Mesendoderm (in vitro differentiated cells): ENCODE data around the gene CYP2D6.
"Not testable (repeated sequence)": the region's sequence is repeated elsewhere in the genome, so short reads cannot be mapped to it uniquely, and the experiment has no call there.

Experiments used
- DNase-seq: peaks from one replicate; pipeline ENCODE4 v3.0.0; 2013
- H2AK5ac ChIP-seq: 2 replicates; pipeline ENCODE4 v1.6.1; 2013; ENCODE audit warnings: low read length, inconsistent platforms
- H2BK120ac ChIP-seq: 2 replicates; pipeline ENCODE4 v1.6.1; 2013; ENCODE audit warnings: low read depth, mild to moderate bottlenecking, low read length, moderate library complexity, mixed read lengths
- H2BK15ac ChIP-seq: replicated peaks from 2 replicates; pipeline ENCODE4 v1.6.1; 2013; ENCODE audit warnings: low read depth, mild to moderate bottlenecking, moderate library complexity
- H2BK5ac ChIP-seq: 2 replicates; pipeline ENCODE4 v1.6.1; 2013; ENCODE audit warnings: low read length, inconsistent platforms
- H3K18ac ChIP-seq: 2 replicates; pipeline ENCODE4 v1.6.1; 2013; ENCODE audit warnings: mild to moderate bottlenecking, low read length, mixed read lengths
- H3K23ac ChIP-seq: one replicate; pipeline ENCODE4 v1.6.1; 2013; ENCODE audit warnings: low read length
- H3K27ac ChIP-seq: 2 replicates; pipeline ENCODE4 v1.5.1; 2013; ENCODE audit warnings: low read depth, mild to moderate bottlenecking, inconsistent platforms, low read length, moderate library complexity
- H3K27me3 ChIP-seq: 2 replicates; pipeline ENCODE4 v1.6.1; 2013; ENCODE audit warnings: low read length, control low read depth, mild to moderate bottlenecking, inconsistent platforms; ENCODE audit not compliant: insufficient read depth, poor library complexity
- H3K36me3 ChIP-seq: 2 replicates; pipeline ENCODE4 v1.6.1; 2013; ENCODE audit warnings: low read length, inconsistent platforms; ENCODE audit not compliant: control insufficient read depth, insufficient read depth
- H3K4ac ChIP-seq: one replicate; pipeline ENCODE4 v1.6.1; 2013; ENCODE audit warnings: low read depth, mild to moderate bottlenecking, low read length, moderate library complexity
- H3K4me1 ChIP-seq: 2 replicates; pipeline ENCODE4 v1.6.1; 2013; ENCODE audit warnings: low read depth, low read length, inconsistent platforms; ENCODE audit not compliant: control insufficient read depth
- H3K4me2 ChIP-seq: 2 replicates; pipeline ENCODE4 v1.6.1; 2013; ENCODE audit warnings: low read length
- H3K4me3 ChIP-seq: 2 replicates; pipeline ENCODE4 v1.5.1; 2013; ENCODE audit warnings: mild to moderate bottlenecking, low read length
- H3K56ac ChIP-seq: one replicate; pipeline ENCODE4 v1.6.1; 2013; ENCODE audit warnings: low read length
- H3K79me1 ChIP-seq: 2 replicates; pipeline ENCODE4 v1.6.1; 2013; ENCODE audit warnings: low read length, inconsistent platforms
- H3K79me2 ChIP-seq: 2 replicates; pipeline ENCODE4 v1.6.1; 2013; ENCODE audit warnings: mild to moderate bottlenecking, low read length; ENCODE audit not compliant: control insufficient read depth, insufficient read depth
- H3K9ac ChIP-seq: 2 replicates; pipeline ENCODE4 v1.6.1; 2013; ENCODE audit warnings: low read length, inconsistent platforms
- H4K5ac ChIP-seq: one replicate; pipeline ENCODE4 v1.6.1; 2013; ENCODE audit warnings: low read length
- H4K8ac ChIP-seq: one replicate; pipeline ENCODE4 v1.6.1; 2013; ENCODE audit warnings: low read depth, mild to moderate bottlenecking, control low read depth, low read length, moderate library complexity
- WGBS: extraction: QIAGEN DNeasy Blood & Tissue Kit; methylation state at CpG from one replicate; pipeline ENCODE4 v1.1.7; 2013; ENCODE audit warnings: low lambda C conversion rate, missing lambda C conversion rate; ENCODE audit not compliant: insufficient coverage; ENCODE audit errors: extremely low coverage; 5-methylcytosine and 5-hydroxymethylcytosine counted together

CYP2D6 gene

DNA sequence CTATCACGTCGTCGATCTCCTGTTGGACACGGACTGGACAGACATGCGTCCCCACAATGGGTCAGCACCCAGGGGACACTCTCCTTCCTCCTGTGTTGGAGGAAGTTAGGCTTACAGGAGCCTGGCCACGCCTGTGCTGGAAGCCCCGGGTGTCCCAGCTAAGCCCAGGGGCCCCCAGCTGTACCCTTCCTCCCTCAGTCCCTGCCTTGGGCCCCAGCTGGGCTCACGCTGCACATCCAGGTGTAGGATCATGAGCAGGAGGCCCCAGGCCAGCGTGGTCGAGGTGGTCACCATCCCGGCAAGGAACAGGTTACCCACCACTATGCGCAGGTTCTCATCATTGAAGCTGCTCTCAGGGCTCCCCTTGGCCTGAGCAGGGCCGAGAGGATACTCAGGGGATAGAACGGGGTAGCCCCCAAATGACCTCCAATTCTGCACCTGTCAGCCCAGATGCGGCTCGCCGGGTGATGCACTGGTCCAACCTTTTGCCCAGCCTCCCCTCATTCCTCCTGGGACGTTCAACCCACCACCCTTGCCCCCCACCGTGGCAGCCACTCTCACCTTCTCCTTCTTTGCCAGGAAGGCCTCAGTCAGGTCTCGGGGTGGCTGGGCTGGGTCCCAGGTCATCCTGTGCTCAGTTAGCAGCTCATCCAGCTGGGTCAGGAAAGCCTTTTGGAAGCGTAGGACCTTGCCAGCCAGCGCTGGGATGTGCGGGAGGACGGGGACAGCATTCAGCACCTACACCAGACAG lies 10.9 kb upstream of the CYP2D6 start:
- not testable (repeated sequence) for H3K23ac ChIP-seq, H4K8ac ChIP-seq, H3K4me2 ChIP-seq, H2AK5ac ChIP-seq, H3K4me3 ChIP-seq, H3K79me1 ChIP-seq, H3K27ac ChIP-seq, H4K5ac ChIP-seq, H2BK15ac ChIP-seq, H3K9ac ChIP-seq, H3K27me3 ChIP-seq, H3K56ac ChIP-seq, H3K4ac ChIP-seq, H3K18ac ChIP-seq, H3K36me3 ChIP-seq, H2BK5ac ChIP-seq, H3K4me1 ChIP-seq, DNase-seq, H2BK120ac ChIP-seq, H3K79me2 ChIP-seq
- WGBS: no CpG with 5 or more reads among the region's 24 CpGs

DNA sequence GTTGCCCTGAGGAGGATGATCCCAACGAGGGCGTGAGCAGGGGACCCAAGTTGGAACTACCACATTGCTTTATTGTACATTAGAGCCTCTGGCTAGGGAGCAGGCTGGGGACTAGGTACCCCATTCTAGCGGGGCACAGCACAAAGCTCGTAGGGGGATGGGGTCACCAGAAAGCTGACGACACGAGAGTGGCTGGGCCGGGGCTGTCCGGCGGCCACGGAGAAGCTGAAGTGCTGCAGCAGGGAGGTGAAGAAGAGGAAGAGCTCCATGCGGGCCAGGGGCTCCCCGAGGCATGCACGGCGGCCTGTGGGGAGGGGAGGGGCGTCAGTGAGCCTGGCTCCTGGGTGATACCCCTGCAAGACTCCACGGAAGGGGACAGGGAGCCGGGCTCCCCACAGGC lies 9.5 kb upstream of the CYP2D6 start:
- not testable (repeated sequence) for H2BK120ac ChIP-seq, H3K4me2 ChIP-seq, H3K18ac ChIP-seq, H3K79me2 ChIP-seq, H3K79me1 ChIP-seq, H4K8ac ChIP-seq, H3K9ac ChIP-seq, H3K27ac ChIP-seq, H3K27me3 ChIP-seq, H3K4me3 ChIP-seq, H3K23ac ChIP-seq, H4K5ac ChIP-seq, H3K4ac ChIP-seq, H3K56ac ChIP-seq, DNase-seq, H3K36me3 ChIP-seq, H3K4me1 ChIP-seq, H2BK15ac ChIP-seq, H2AK5ac ChIP-seq, H2BK5ac ChIP-seq
- no CpG with 5 or more reads among the region's 17 CpGs for WGBS

- no CpG with 5 or more reads among the region's 7 CpGs for WGBS
- H3K4me3 ChIP-seq, H3K56ac ChIP-seq, H4K8ac ChIP-seq, H3K4ac ChIP-seq, H2AK5ac ChIP-seq, H3K79me1 ChIP-seq, H2BK15ac ChIP-seq, H3K4me1 ChIP-seq, H3K27ac ChIP-seq, H2BK120ac ChIP-seq, H3K4me2 ChIP-seq, DNase-seq, H3K36me3 ChIP-seq, H2BK5ac ChIP-seq, H3K27me3 ChIP-seq, H4K5ac ChIP-seq, H3K9ac ChIP-seq, H3K23ac ChIP-seq, H3K79me2 ChIP-seq, H3K18ac ChIP-seq: not testable (repeated sequence)
These were observed 8.9 kb upstream of the CYP2D6 start for GRCh38 chr22:42139508-42139907.

DNA sequence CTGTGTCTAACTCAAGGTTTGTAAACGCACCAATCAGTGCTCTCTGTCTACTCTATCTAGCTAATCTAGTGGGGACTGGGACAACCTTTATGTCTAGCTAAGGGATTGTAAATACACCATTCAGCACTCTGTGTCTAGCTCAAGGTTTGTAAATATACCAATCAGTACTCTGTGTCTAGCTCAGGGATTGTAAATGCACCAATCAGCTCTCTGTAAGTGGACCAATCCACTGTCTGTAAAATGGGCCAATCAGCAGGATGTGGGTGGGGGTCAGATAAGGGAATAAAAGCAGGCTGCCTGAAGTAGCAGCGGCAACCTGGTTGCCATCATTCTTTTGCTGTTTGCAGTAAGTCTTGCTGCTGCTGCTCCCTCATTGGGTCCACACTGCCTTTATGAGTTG lies 8.4 kb upstream of the CYP2D6 start:
- Histone ChIP-seq H2BK15ac (no peak overlapping the region), H2BK120ac (no peak overlapping the region), H3K56ac (no peak overlapping the region), H3K79me2 (no peaks in the 10 kb centered on the region), H3K23ac (no peak overlapping the region), H4K5ac (no peak overlapping the region), H3K18ac (no peak overlapping the region), H3K4me3 (no peak overlapping the region), H3K4me2 (no peak overlapping the region), H3K4ac (no peak overlapping the region), H3K27me3 (no peaks in the 10 kb centered on the region), H4K8ac (no peak overlapping the region), H3K79me1 (no peaks in the 10 kb centered on the region), H2AK5ac (no peak overlapping the region), H3K4me1 (no peaks in the 10 kb centered on the region), H2BK5ac (no peak overlapping the region), H3K36me3 (no peaks in the 10 kb centered on the region), H3K9ac (no peak overlapping the region), H3K27ac (no peak overlapping the region)
- no CpG with 5 or more reads among the region's 2 CpGs for WGBS
- no peak for DNase-seq

DNA sequence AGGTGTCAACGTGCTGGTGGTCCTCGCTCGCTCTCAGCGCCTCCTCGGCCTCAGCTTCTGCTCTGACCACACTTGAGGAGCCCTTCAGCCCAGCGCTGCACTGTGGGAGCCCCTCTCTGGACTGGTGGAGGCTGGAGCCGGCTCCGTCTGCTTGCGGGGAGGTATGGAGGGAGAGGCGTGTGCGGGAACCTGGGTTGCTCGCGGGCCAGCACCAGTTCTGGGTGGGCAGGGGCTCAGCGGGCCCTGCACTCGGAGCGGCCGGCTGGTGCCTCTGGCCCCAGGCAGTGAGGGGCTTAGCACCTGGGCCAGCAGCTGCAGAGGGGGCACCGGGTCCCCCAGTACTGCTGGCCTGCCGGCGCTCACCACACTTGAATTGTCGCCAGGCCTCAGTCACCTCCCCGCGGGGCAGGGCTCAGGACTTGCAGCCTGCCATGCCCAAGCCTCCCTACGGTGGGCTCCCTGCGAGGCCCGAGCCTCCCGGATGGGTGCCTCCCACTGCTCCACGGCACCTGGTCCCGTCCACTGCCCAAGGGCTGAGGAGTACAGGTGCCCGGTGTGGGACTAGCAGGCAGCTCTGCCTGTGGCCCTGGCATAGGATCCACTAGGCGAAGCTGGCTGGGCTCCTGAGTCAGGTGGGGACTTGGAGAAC lies 7.6 kb upstream of the CYP2D6 start:
- no peak overlapping the region for H2BK15ac ChIP-seq
- no peak overlapping the region for H3K18ac ChIP-seq
- no peak overlapping the region for H3K4me3 ChIP-seq
- DNase-seq: no peak
- H3K79me1 ChIP-seq: no peaks in the 10 kb centered on the region
- no peaks in the 10 kb centered on the region for H3K27me3 ChIP-seq
- H3K23ac ChIP-seq: no peak overlapping the region
- H2BK120ac ChIP-seq: no peak overlapping the region
- H4K8ac ChIP-seq: no peak overlapping the region
- H3K4me2 ChIP-seq: no peak overlapping the region
- no peaks in the 10 kb centered on the region for H3K4me1 ChIP-seq
- H3K27ac ChIP-seq: no peak overlapping the region
- H3K79me2 ChIP-seq: no peaks in the 10 kb centered on the region
- no peak overlapping the region for H3K9ac ChIP-seq
- no CpG with 5 or more reads among the region's 31 CpGs for WGBS
- no peak overlapping the region for H3K56ac ChIP-seq
- no peak overlapping the region for H2AK5ac ChIP-seq
- H2BK5ac ChIP-seq: no peak overlapping the region
- H4K5ac ChIP-seq: no peak overlapping the region
- no peaks in the 10 kb centered on the region for H3K36me3 ChIP-seq
- no peak overlapping the region for H3K4ac ChIP-seq

DNA sequence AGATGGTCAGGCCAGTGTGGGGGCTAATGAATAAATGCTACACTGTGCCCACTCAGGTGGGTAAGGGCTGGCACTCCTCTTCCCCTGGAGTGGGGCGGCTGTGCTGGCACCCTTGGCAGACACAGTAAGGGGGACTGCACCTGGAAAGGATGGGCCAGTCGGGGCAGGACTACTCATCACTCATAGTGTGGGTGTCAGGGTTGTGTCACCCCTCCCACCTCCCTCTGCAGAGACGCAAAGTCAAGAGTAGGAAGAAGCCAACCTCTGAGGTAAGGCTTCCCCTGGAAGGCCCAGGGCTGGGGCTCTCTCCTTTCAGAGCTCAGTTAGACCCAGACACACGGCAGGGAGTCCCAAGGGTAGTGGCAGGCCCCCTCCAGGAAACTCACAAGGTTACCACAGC lies 5.1 kb upstream of the CYP2D6 start:
- not testable (repeated sequence) for H3K56ac ChIP-seq, H2BK5ac ChIP-seq, H3K79me2 ChIP-seq, H2BK120ac ChIP-seq, H4K8ac ChIP-seq, H3K79me1 ChIP-seq, H3K27me3 ChIP-seq, H3K4me3 ChIP-seq, H3K9ac ChIP-seq, H2BK15ac ChIP-seq, DNase-seq, H4K5ac ChIP-seq, H3K23ac ChIP-seq, H3K36me3 ChIP-seq, H3K27ac ChIP-seq, H3K18ac ChIP-seq, H2AK5ac ChIP-seq, H3K4me2 ChIP-seq, H3K4me1 ChIP-seq, H3K4ac ChIP-seq
- WGBS: no CpG with 5 or more reads among the region's 4 CpGs
